ENCODE results near the gene KCNMB2.

The KCNMB2 gene

DNA sequence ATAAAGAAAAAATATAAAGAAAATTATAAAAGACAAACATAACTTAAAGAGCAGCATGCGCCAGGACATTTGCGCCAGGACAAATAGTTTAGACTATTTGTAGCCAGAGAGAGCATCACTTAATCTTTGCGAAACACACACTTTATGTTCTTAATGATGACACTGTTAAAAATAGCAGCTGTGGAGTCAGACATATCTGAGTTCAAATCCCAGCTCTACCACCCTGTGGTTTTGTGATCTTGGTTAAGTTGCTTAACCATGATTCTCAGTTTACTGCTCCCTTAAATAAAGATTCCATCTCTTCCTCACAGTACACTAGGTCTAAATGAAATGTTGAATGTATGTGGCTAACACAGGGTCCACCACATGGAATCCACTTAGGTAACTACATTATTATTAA lies 31.4 kb downstream of the KCNMB2 start:
- in situ Hi-C loops (cut with HindIII; ENCODE audit: low sequenced_read_pairs) = no loop called here

DNA sequence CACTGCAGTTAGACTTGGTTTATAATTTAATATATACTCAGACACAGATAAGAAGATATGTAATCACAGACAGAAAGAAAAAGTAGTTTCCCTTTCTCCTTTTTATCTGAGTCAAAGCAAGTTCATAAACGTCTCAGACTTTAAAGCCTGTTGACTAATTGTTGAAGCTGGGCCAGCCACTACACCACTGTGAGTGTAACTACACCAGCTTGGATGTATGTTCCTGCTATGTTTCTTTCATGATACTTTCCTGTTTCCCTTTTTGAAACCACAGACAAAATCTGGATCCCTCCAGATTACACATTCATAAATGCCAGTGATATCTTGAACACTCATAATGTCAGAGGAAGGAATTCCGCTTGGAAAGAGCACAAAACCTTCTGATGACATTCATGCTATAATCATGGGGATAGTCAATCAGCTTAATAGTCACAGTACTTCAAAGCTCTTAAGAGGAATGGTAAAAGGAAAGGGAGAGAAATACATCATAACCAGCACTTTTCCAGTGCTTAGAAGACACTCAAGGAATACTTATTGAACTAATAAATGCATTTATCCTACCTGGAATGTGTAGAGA lies 32.0 kb downstream of the KCNMB2 start:
- in situ Hi-C loops (cut with HindIII; ENCODE audit: low sequenced_read_pairs) = no loop called here

DNA sequence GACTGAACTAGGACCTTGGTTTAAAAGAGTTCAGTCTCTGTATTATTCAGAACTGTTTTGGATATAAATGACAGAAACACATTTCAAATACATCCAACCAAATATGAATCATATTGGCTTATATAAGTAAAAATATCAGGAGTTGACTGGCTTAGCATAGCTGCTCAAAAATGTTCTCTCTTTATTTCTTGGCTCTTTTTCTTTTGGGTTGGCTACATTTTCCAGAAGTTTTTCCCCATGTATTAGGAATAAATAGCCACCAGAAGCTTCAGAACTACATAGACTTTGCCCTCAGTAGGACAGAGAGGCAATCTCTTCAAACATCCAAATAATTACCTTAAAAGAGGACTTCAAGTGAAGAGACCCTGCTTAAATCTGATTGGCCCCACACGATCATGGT lies 32.7 kb downstream of the KCNMB2 start:
- in situ Hi-C loops (cut with HindIII; ENCODE audit: low sequenced_read_pairs) = no loop called here

DNA sequence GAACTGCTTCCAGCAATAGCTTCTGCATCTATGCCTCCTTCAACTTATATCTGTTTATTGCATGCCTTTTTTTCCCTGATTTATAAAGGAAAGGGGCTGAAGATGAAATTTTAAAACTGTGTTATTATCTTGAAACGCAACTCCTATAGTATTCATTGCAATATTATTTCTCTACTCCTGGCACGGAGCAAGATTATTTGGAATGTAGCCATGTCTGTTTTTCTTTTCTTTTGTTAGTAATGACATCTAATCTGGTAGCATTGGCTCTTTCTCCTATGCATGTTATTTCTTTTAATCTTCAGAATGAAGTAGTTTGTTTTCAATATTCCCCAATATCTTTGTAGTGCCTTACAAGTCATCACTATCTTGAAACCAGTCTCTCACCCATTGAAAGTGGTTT lies 33.6 kb downstream of the KCNMB2 start:
- in situ Hi-C loops (cut with HindIII; ENCODE audit: low sequenced_read_pairs) = no loop called here

DNA sequence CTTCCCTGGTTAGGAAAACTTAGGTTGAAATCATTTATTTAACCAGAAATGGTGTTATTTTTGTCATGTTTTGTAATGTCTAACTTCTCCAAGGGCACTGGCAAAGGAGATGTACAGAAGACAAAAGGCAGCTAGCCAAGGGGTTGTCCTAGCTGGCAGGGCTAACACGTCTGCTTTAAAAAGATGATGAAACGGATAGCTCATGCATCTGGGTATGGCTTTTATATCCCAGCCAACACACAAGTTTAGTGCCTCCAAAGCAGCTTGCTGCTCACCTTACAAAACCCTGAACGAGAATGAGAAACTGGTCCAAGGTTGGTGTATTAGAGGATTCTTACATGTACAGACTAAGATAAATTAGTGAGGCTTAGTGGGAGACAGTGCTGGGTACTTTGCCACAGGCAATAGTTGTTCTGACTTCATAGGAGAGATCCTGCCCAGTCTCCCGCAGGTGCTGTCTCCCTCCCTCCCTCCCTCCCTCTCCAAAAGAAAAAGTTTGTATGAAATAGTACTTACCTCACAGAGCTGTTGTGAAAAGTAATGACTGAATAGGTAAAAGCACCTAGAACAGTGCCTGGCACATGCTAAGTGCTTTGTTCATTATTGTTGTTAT lies 47.8 kb downstream of the KCNMB2 start:
- in situ Hi-C loops (cut with HindIII; ENCODE audit: low sequenced_read_pairs) = no loop called here

DNA sequence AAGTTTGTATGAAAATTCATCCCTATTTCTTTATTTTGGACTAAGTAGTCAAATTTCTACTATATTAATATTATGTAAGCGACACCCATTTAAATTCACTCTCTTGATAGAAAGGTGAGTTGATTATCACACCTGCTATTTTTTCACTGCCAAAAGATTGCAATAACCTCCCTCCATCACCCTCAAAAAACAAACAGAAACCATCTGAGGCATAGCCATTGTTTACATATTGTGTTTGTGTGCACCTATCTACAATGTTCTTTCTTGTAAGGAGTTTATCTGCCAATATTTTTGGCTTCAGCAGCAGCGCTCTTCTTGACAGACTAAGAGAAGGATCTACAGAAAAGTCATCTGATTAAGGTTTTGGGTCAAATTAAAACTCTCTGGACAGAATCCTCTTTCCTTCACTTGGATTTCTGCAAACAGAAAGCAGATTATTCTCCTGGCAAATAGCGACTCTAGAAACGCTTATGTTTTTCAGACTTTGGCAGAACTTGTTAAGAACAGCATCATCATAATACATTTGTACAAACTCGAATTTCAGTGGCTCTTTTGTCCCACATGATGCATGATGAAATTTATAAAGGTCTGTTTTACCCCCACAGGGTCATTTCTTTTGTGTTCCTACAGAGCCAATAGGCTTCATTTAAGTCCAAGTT lies 48.6 kb downstream of the KCNMB2 start:
- in situ Hi-C loops (cut with HindIII; ENCODE audit: low sequenced_read_pairs) = no loop called here

DNA sequence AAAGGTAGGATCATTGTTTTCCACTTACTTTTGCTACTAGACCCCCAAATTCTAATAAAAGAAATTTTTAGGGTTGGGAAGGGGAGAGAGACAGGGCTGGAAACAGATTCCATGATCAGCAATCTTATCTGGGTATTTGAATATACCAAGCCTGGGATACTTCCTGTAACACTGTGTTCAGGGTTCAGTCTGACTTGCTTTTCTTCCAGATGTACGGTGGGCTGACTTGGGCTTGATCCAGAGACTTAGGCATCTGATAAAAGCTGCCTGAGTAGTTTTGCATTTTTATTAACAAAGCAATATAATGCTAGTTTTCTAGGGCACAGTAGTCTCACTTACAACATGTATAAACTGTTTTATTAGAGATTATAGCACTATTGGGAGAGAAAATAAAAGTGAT lies 49.2 kb downstream of the KCNMB2 start:
- in situ Hi-C loops (cut with HindIII; ENCODE audit: low sequenced_read_pairs) = no loop called here

DNA sequence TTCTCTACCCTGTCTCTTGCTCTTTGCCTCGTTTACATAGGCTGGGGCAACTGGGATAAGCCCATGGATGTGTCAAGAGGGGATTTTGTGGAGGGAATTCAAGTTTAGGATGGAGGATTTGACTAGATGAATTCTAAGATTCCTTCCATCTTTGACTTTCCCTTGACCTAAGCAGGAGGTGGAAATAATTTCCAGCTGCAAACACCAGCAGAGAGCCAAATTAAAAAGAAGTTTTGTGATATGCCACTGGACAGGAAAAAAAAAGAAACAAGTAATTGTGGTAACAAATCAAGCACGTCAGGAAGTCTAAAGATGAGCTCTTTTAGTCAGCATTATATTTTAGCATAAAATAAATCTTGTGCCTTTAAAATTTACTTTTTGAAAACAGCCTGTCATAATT lies 49.8 kb downstream of the KCNMB2 start:
- in situ Hi-C loops (cut with HindIII; ENCODE audit: low sequenced_read_pairs) = no loop called here

DNA sequence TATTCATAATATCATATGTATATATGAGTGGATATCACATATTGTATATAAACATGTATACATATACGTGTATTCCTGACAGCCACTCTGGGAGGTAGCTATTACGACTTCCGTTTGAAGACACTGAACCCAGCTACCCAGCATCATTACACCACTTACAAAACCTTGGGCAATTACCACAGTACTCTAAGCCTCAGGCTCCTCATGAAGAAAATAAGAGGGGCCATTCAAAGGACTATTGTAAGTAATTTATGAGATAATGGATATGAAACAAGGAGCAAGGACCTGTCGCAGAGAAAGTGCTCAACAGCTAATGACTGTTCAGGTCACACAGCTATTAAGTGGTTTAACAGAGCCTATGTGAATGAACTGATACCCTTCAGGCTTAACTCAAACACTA lies 52.4 kb downstream of the KCNMB2 start:
- in situ Hi-C loops (cut with HindIII; ENCODE audit: low sequenced_read_pairs) = no loop called here

DNA sequence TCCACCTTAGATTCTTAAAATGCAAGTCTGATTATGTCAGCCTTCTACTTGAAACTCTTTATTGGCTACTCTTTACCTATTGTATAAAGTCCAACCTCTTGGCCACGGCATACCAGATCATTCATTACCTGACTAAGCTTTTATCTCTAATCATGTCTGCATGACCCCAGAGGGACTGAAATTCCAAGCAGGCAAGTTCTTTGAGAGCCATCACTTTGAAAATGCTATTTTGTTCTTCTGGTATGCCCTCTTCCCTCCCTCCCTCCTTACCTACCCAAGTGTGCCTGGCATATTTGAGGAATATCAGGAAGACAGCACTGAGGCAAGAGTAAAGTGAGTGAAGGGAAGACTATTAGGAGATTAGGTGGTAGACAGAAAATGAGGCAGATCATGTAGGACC lies 57.5 kb downstream of the KCNMB2 start:
- in situ Hi-C loops (cut with HindIII; ENCODE audit: low sequenced_read_pairs) = no loop called here

DNA sequence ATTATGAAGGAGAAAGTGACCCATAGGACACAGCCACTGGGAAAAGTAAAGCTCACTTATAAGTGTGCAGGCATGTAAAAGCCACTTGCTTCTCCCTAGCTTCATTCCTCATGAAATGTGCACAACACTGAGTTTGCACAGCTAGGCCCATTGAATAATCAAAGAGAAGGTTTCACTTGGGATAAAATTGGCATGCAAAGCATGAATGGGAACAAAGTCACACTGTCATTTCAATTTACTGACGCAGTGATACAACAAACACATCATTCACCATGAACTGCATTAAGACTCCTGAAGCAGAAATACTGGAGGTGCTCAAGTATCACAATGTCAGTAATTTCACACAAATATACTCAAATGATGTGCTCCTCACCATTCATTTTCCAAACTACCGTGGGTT lies 61.1 kb downstream of the KCNMB2 start:
- in situ Hi-C loops (cut with HindIII; ENCODE audit: low sequenced_read_pairs) = no loop called here

DNA sequence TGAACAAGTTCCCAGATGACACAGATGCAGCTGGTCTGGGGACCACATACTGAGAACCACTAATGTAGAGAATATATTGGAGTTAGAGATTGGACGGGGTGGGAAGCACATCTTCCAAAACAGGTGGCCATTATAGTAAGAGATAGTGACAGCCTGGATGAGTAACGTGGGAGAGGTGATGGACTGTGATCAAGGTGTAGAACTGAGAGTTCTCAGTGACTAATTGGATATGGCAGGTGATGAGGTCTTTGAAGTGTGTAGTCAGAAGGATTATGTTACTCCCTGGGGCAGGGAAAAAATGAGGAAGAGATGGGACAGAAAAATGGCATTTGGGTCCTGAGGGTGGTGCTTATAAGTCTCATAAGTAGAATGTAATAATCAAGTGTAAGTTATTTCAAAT lies 66.6 kb downstream of the KCNMB2 start:
- in situ Hi-C loops (cut with HindIII; ENCODE audit: low sequenced_read_pairs) = no loop called here

DNA sequence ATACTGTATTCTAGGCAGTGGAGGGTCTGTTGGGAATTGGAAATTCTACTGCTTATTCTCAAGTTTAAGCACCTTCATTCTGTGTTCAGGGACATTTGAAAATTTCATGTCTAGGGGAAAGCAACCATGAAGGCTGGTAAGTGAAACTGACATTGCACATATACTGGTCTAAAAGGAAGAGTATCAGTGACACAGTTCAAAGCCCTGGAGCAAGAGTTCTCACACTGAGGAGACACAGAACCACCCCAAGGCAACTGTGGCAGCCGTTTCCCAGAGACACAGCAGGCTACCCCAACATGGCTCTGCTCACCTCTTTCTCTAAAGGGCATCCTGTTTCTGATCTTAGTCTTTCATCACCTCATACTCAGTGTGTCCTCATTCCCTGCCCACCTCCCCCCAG lies 67.5 kb downstream of the KCNMB2 start:
- in situ Hi-C loops (cut with HindIII; ENCODE audit: low sequenced_read_pairs) = no loop called here

DNA sequence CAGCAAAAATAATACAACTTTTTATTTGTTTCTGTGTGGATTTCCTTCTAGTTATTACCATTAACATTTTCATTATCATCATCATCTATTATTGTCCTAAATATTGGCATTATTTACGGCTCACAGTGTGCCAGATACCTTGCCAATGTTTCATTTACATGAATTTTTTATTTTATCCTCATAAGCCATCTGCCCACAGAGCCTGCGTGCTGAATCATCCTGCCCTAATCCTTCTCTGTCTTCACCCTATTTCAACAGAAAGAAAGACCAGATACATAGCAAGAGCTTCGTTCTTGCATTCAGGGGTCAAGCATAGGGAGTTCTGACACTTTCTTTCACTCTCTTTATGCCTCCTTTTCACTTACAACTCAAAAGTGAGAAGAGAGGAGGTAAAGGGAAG lies 82.0 kb downstream of the KCNMB2 start:
- in situ Hi-C loops (cut with HindIII; ENCODE audit: low sequenced_read_pairs) = no loop called here

DNA sequence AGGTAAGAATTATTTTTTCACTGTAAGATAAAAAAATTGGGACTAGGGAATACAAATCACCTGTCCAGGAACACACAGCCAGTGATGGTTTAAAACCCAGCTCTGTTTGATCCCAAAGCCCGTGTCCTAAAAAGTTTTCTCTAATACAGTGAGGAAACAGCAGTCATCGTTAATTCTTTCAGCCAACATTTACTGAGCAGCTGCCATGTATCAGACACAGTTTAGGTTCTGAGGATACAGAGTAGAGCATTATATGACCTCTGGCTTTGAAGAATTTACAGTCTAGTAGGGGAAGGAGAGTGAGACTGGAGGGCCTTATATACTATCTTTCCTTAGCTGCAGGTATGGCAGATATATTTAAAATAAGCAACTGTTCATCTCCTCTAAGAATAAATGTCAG lies 82.7 kb downstream of the KCNMB2 start:
- in situ Hi-C loops (cut with HindIII; ENCODE audit: low sequenced_read_pairs) = no loop called here

DNA sequence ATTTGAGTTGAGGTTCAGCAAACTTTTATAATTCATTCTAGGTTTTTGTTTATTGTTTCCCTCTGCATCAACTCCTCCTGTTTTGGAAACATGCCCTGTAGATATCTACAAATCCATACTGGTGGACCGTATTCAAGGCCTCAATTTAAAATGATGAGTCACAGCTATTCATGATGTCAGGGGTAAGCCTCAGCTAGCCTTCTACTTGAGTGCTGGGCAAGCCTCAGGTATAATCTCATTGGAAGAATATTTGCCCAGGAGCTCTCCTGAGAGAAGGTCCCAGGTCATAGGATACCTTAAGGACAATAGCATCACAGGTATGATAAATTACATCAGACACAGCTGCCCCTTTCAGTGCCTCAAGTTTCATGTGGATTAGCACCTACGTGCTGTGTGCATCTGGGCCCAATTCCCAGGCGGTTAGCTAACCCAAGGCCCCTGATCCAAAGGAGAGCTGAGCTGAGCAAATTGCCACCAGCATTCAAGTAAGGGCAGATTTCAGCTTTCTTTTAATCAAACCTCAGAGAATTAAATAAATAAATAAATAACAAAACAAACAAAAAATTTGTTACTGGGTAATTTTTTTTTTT lies 87.5 kb downstream of the KCNMB2 start:
- in situ Hi-C loops (cut with HindIII; ENCODE audit: low sequenced_read_pairs) = no loop called here

DNA sequence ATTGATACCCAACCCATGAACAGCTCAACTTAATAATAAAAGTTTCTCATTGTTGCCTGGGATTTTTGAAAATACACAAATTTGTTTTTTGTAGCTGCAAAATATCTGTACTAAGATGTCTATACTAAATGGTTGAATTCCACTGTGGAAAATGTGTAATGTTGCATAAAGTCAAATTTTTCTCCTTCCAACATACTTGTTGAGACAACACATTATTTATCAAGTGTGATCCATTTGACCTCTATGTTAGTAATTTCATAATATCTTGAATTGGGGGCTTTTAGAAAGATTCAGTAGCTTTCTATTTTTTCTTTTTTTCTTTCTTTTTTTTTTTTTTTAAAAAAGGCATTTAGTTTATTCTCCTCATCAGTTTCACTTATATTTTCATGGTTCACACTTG lies 88.0 kb downstream of the KCNMB2 start:
- in situ Hi-C loops (cut with HindIII; ENCODE audit: low sequenced_read_pairs) = no loop called here

DNA sequence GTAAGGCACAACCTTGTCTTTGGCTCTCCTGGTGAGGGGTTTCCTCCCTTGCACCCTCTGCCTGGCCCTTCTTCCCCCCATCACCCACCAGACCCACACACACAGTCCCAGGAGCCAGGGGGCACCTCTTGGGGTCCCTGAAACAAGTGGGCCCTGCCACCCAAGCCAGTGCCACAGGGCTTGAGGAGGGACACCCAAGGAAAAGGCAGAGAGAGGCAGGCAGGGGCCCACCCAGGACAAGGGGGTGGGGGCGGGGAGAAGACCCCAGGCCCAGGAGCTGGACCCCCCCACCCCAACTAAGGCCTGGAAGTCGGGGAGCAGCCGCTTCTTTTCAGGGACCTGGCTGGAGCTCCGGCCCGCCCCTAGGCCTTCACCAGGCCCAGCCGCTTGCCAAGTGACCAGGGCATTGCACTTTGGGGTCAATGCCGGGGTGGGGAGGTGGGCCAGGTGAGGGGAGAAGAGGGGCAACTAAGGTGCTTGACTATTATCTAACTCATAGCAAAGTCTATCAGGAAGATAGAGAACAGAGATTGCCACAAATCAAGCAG lies 88.9 kb downstream of the KCNMB2 start:
- in situ Hi-C loops (cut with HindIII; ENCODE audit: low sequenced_read_pairs) = no loop called here

DNA sequence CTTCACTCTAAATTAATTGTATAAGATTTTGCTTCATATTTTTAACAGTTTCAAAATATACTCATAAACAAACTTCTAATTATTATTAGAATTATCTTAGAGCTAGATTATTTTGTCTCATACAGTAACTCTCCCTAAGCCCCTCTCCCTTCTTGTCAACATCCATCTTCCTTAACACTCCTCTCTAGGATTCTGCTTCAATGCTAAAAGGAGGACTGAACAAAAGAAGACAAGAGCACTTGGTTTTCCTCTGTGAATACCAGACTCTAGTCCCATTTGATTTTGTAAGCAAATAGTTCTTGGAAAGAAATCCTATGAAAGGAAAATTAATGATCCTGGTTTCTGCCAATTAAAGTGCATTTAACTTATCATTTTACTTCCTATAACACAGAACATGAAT lies 91.8 kb downstream of the KCNMB2 start:
- in situ Hi-C loops (cut with HindIII; ENCODE audit: low sequenced_read_pairs) = no loop called here

DNA sequence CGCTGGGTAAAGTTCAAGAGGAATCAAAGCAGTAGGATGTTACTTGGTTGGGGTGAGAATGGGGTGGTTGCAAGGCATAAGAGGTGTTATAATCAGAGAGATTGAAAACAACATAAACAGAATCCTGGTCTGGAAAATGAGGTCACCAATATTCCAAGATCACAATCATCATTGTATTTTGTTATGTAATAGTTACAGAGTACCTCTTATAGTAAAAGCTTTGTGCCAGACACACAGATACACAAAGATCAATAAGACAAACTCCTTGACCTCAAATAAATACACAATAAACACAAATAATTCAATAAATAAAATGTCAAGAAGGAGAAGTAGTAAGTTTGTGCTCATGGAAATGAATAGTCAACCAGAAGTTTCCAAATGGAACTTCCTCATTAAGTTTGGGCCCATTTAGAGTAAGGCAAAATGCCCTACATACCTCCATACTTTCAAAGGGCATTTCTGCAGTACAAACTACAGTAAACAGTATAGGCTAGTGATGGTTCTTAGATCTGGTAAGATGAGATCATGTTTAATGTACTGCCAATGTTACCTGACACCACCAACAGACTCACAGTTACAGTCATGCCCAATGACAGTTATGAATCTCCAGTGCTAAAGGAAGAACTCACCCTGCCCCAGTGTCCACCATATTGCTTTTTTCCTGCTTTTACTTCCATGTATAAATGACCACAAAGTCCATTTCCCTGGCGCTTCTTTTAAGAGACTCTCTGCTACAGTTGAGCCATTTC lies 93.4 kb downstream of the KCNMB2 start:
- in situ Hi-C loops (cut with HindIII; ENCODE audit: low sequenced_read_pairs) = no loop called here

DNA sequence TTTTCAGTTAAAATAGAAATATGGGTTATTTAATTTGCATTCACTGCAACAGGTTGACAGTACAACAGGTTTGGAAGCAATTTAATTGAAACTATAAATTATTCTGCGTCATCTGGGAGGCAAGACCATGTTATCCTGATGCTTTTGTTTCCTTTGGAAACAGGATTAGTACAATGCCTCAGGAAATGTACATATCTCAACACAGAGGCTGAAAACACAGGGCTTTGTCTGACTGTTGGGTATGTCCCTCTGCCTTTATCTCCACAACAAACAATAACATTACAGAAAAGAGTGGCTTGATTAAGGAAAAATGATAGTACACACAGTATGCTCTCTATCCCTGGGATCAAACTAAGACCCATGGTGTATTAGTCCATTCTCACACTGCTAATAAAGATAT lies 95.7 kb downstream of the KCNMB2 start:
- in situ Hi-C loops (cut with HindIII; ENCODE audit: low sequenced_read_pairs) = no loop called here
